22Rv1 (cell line): ENCODE data around the gene CDYL.

Experiments
- ZFX ChIP-seq: fragments of 450-650 bp; IDR thresholded peaks from 2 replicates; pipeline ENCODE4 v1.6.1; 2017; ENCODE audit warnings: antibody characterized with exemption, borderline replicate concordance
- TF ChIP-seq, protein P1 (sequence below): fragments of 450-650 bp; IDR thresholded peaks from 2 replicates; pipeline ENCODE4 v1.5.1; 2017; ENCODE audit warnings: mild to moderate bottlenecking

DNA sequence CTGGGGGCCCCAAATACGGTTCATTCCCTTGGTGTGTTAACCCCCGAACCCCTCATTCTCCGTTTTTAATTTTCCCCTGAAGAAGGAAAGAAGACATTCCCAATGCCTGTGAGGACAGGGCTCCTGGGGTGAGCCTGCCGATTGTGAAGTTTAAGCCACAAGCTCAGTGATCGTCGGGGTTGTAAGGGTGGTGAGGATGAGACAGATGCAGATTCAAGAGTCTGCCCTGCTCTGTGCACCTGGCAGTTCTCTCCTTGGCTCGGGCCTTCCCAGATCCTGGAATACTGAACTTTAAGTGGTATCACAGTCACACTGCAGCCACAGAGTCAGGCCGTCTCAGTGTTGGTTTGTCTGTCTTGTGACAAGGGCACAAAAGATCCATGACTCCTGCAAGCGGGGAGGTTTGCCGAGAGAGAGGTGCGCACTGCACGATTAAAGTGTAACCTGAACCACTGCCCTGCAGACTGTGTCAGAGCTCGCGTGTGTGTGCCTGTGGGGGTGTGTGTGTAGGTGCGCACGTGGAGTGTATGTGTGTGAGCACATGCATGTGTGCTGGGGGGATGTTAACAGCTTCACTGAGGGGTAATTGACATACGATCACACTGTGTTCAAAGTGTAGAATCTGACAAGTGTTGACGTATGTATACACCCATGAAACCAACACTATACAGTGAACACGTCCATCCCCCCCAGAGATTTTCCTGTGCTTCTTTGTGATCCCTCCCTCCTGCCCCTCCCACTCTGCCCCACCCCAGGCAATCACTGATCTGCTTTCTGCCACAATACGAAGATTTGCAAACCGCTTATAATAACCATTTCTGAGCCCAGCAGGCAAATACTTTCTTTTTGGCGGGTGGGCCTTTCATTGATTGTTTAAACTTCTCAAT, 188.7 kb downstream of the CDYL start:
- TF ChIP-seq, protein P1, sequence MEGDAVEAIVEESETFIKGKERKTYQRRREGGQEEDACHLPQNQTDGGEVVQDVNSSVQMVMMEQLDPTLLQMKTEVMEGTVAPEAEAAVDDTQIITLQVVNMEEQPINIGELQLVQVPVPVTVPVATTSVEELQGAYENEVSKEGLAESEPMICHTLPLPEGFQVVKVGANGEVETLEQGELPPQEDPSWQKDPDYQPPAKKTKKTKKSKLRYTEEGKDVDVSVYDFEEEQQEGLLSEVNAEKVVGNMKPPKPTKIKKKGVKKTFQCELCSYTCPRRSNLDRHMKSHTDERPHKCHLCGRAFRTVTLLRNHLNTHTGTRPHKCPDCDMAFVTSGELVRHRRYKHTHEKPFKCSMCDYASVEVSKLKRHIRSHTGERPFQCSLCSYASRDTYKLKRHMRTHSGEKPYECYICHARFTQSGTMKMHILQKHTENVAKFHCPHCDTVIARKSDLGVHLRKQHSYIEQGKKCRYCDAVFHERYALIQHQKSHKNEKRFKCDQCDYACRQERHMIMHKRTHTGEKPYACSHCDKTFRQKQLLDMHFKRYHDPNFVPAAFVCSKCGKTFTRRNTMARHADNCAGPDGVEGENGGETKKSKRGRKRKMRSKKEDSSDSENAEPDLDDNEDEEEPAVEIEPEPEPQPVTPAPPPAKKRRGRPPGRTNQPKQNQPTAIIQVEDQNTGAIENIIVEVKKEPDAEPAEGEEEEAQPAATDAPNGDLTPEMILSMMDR, result no peak
- no peak for TF ChIP-seq ZFX
